Transverse colon (tissue), 4 donors: Measurements from ENCODE around the gene SPATA13. TPM values are rescaled to one million over a fixed set of nuclear protein-coding genes. Genes with fewer than 3 reads are reported as not detected.

Experiments
- DNase-seq: peaks from one replicate; pipeline ENCODE4 v3.0.0-alpha.2; 2019
- H3K27ac ChIP-seq, 4 donors: fragments of 200-600 bp; sonication (generic); 2 replicates each; pipeline ENCODE4 v1.5.1; 2016 to 2018; ENCODE audit warnings: inconsistent platforms in 4 of 4
- H3K27me3 ChIP-seq: fragments of 200-600 bp; sonication (generic); 2 replicates; pipeline ENCODE4 v1.5.1; 2017; ENCODE audit warnings: inconsistent platforms
- H3K36me3 ChIP-seq, 4 donors: fragments of 200-600 bp; sonication (generic); 2 replicates each; pipeline ENCODE4 v1.5.1; 2017 to 2019; ENCODE audit warnings: inconsistent platforms in 4 of 4
- H3K4me1 ChIP-seq, 4 donors: fragments of 200-600 bp; sonication (generic); 2 replicates each; pipeline ENCODE4 v1.5.1; 2017 to 2020; ENCODE audit warnings: inconsistent platforms in 4 of 4
- H3K4me3 ChIP-seq, 4 donors: fragments of 200-600 bp; sonication (generic); 1 replicate in 1 of 4; 2 replicates in 3 of 4; pipeline versions ENCODE4 v1.5.1 to v1.6.1; 2017 to 2019; ENCODE audit warnings: inconsistent platforms in 4 of 4
- H3K9me3 ChIP-seq, 2 donors: fragments of 200-600 bp; sonication (generic); 2 replicates each; pipeline ENCODE4 v1.5.1; 2017 to 2019; ENCODE audit warnings: inconsistent platforms in 2 of 2
- CTCF ChIP-seq, 5 experiments: fragments of 200-600 bp in 3 of 5; fragments of 450-650 bp in 2 of 5; sonication (generic) in 3 of 5; IDR thresholded peaks; 1 replicate in 2 of 5; 2 replicates in 3 of 5; pipeline ENCODE4 v1.5.1; 2016 to 2017; ENCODE audit warnings: antibody characterized with exemption in 5 of 5, inconsistent platforms in 3 of 5, mild to moderate bottlenecking in 2 of 5, moderate library complexity in 1 of 5
- EP300 ChIP-seq: sonication (generic); formaldehyde crosslinking; IDR thresholded peaks from one replicate; pipeline ENCODE4 v1.6.1; 2017; ENCODE audit warnings: antibody characterized with exemption, low read depth
- POLR2A ChIP-seq: fragments of 450-650 bp; IDR thresholded peaks from one replicate; pipeline ENCODE4 v1.6.1; 2016; ENCODE audit warnings: antibody characterized with exemption, mild to moderate bottlenecking, moderate library complexity
- POLR2AphosphoS5 ChIP-seq, 3 donors: sonication (generic); formaldehyde crosslinking; IDR thresholded peaks; one replicate each; pipeline ENCODE4 v1.6.1; 2016; ENCODE audit warnings: antibody characterized with exemption in 3 of 3
- WGBS, 2 donors: methylation state at CpG; one replicate each; pipeline ENCODE4 v1.1.5; 2018; ENCODE audit warnings: low coverage in 1 of 2; 5-methylcytosine and 5-hydroxymethylcytosine counted together
- in situ Hi-C, 4 donors: fragments of 200-750 bp; cut with MboI; loops; one replicate each; pipeline versions ENCODE4 v1.15.0 to v1.15.1; 2017; ENCODE audit warnings: low sequenced_read_pairs in 3 of 4, low pct_ligation_motif_present in 1 of 4, low pct_unique_long_range_greater_than_20kb in 1 of 4
- intact Hi-C: fragments of 100-400 bp; cut with DNase I; formaldehyde crosslinking; loops from one replicate; pipeline ENCODE4 v1.15.1; 2023; ENCODE audit warnings: low total_unique reads
- total RNA-seq, 4 donors: library from RNA; depleted of rRNA; stranded (reverse); fragments of >200 nt; gene quantifications; one replicate each; pipeline ENCODE4 v1.1.0, GENCODE V29; 2016

The SPATA13 gene
- total RNA-seq, 4 donors from 2014 or later = 85.1 to 612 (median 228) TPM

GRCh38 chr13:24237356-24237755 is 76.8 kb downstream of the SPATA13 start:
- no peak for TF ChIP-seq POLR2A
- TF ChIP-seq EP300 = no peak
- TF ChIP-seq CTCF (IDR thresholded peaks at IDR 0.05) = no peak
- no peak for TF ChIP-seq POLR2AphosphoS5 (IDR thresholded peaks at IDR 0.05)
- WGBS, 2 donors = 82 to 100% methylated on average over 1 of the region's 1 CpG

GRCh38 chr13:24241336-24241735 is 80.8 kb downstream of the SPATA13 start:
- no peak for DNase-seq
- Histone ChIP-seq H3K4me1 (peaks cover 0 to 52% (median 20%) of the 10 kb centered on the region in 4 donors), H3K27ac (no peak overlapping the region), H3K36me3 (no peaks in the 10 kb centered on the region), H3K9me3 (no peaks in the 10 kb centered on the region), H3K27me3 (no peaks in the 10 kb centered on the region), H3K4me3 (no peak overlapping the region)
- in situ Hi-C loops (loop anchor here in 1 of 4 donors (25.0 kb wide), 1 partner anchor 229 kb away; no protein-coding TSS in a partner anchor), intact Hi-C loops (no loop called here)
- 91 to 93% methylated on average over 4 to 10 of the region's 10 CpGs for WGBS, 2 donors
- no peak for TF ChIP-seq EP300
- no peak for TF ChIP-seq CTCF (IDR thresholded peaks at IDR 0.05)

More at GRCh38 chr13:24237356-24237755, 76.8 kb downstream of the SPATA13 start:
- no peaks in the 10 kb centered on the region for H3K36me3 ChIP-seq
- no peak overlapping the region for H3K4me3 ChIP-seq
- H3K4me1 ChIP-seq = peaks cover 0 to 44% (median 12%) of the 10 kb centered on the region in 4 donors
- intact Hi-C loops = no loop called here
- H3K27ac ChIP-seq = no peak overlapping the region
- no peaks in the 10 kb centered on the region for H3K27me3 ChIP-seq
- no peaks in the 10 kb centered on the region for H3K9me3 ChIP-seq
- in situ Hi-C loops = loop anchor here in 1 of 4 donors (25.0 kb wide), 1 partner anchor 225 kb away; no protein-coding TSS in a partner anchor
- DNase-seq = no peak

- TF ChIP-seq POLR2AphosphoS5 (IDR thresholded peaks at IDR 0.05) (no peak), CTCF (IDR thresholded peaks at IDR 0.05) (no peak), POLR2A (no peak), EP300 (no peak)
- 91 to 97% methylated on average over 4 to 5 of the region's 5 CpGs for WGBS, 2 donors
- intact Hi-C loops (loop anchor here (2.0 kb wide), 1 partner anchor 63 kb away; no protein-coding TSS in a partner anchor), in situ Hi-C loops (loop anchor here in 1 of 4 donors (25.0 kb wide), 1 partner anchor 230 kb away; no protein-coding TSS in a partner anchor)
- no peak overlapping the region for H3K27ac ChIP-seq
- no peaks in the 10 kb centered on the region for H3K9me3 ChIP-seq
- no peak overlapping the region for H3K4me3 ChIP-seq
- peaks cover 0 to 59% (median 27%) of the 10 kb centered on the region in 4 donors for H3K4me1 ChIP-seq
- no peaks in the 10 kb centered on the region for H3K36me3 ChIP-seq
- no peak for DNase-seq
- no peaks in the 10 kb centered on the region for H3K27me3 ChIP-seq
Observed at GRCh38 chr13:24242100-24242499, 81.6 kb downstream of the SPATA13 start.

GRCh38 chr13:24243302-24243701 is 82.8 kb downstream of the SPATA13 start:
- TF ChIP-seq CTCF (IDR thresholded peaks at IDR 0.05) = no peak
- TF ChIP-seq POLR2A = no peak
- TF ChIP-seq EP300 = no peak
- no peak for TF ChIP-seq POLR2AphosphoS5 (IDR thresholded peaks at IDR 0.05)
- peaks cover 0 to 67% (median 32%) of the 10 kb centered on the region in 4 donors for H3K4me1 ChIP-seq
- no peaks in the 10 kb centered on the region for H3K36me3 ChIP-seq
- no peaks in the 10 kb centered on the region for H3K27me3 ChIP-seq
- no peak for DNase-seq
- H3K9me3 ChIP-seq = no peaks in the 10 kb centered on the region
- intact Hi-C loops (loop anchor here (2.0 kb wide), 1 partner anchor 65 kb away; no protein-coding TSS in a partner anchor), in situ Hi-C loops (loop anchor here in 1 of 4 donors (25.0 kb wide), 1 partner anchor 231 kb away; no protein-coding TSS in a partner anchor)
- 61 to 86% methylated on average over 2 of the region's 2 CpGs for WGBS, 2 donors
- H3K4me3 ChIP-seq = no peak overlapping the region
- H3K27ac ChIP-seq = peak overlapping the region in 1 of 4 donors; percentile 3
